Keratinocyte (primary cell): ENCODE measurements around the gene ACTL10. TPM values are rescaled to one million over a fixed set of nuclear protein-coding genes. Genes with fewer than 3 reads are reported as not detected.

Experiments used
- DNase-seq: peaks from one replicate; pipeline ENCODE4 v3.0.0-alpha.2; 2011; ENCODE audit warnings: low read depth, missing footprints, low spot score
- FAIRE-seq: peaks from 2 replicates; lab custom pipeline; 2011; peaks lifted over from hg19 to GRCh38; lab: Jason Lieb, UNC
- H2AFZ ChIP-seq: 2 replicates; pipeline ENCODE4 v1.6.0; 2012; ENCODE audit warnings: low read length, control low read depth, inconsistent platforms; ENCODE audit not compliant: control insufficient read depth
- H3K27ac ChIP-seq: 2 replicates; pipeline ENCODE4 v1.5.1; 2011; ENCODE audit warnings: low read length; ENCODE audit not compliant: control insufficient read depth, insufficient read depth
- H3K27me3 ChIP-seq: 3 replicates; pipeline ENCODE4 v1.6.0; 2011; ENCODE audit warnings: low read length; ENCODE audit not compliant: control insufficient read depth, insufficient read depth; ENCODE audit errors: extremely low read depth
- H3K36me3 ChIP-seq, 2 experiments: 2 replicates in 1 of 2; 3 replicates in 1 of 2; pipeline ENCODE4 v1.5.1; 2011; ENCODE audit warnings: low read length in 2 of 2, mild to moderate bottlenecking in 1 of 2; ENCODE audit not compliant: control insufficient read depth in 2 of 2, insufficient read depth in 2 of 2; ENCODE audit errors: extremely low read depth in 1 of 2
- H3K4me1 ChIP-seq: 3 replicates; pipeline ENCODE4 v1.5.1; 2011; ENCODE audit warnings: low read length; ENCODE audit not compliant: control insufficient read depth, insufficient read depth; ENCODE audit errors: extremely low read depth
- H3K4me2 ChIP-seq: 3 replicates; pipeline ENCODE4 v1.6.0; 2011; ENCODE audit warnings: low read depth, low read length; ENCODE audit not compliant: control insufficient read depth, insufficient read depth; ENCODE audit errors: extremely low read depth
- H3K4me3 ChIP-seq, 3 experiments: fragments of 200-600 bp in 1 of 3; sonication (generic) in 1 of 3; 2 replicates in 2 of 3; 3 replicates in 1 of 3; pipeline ENCODE4 v1.5.1; 2011 to 2016; ENCODE audit warnings: low read length in 3 of 3, mild to moderate bottlenecking in 3 of 3, control low read depth in 2 of 3, inconsistent platforms in 1 of 3, low read depth in 1 of 3, mixed read lengths in 1 of 3, mixed run types in 1 of 3, moderate library complexity in 1 of 3; ENCODE audit not compliant: control insufficient read depth in 2 of 3, insufficient read depth in 2 of 3; ENCODE audit errors: extremely low read depth in 1 of 3
- H3K79me2 ChIP-seq: 2 replicates; pipeline ENCODE4 v1.6.0; 2012; ENCODE audit warnings: low read length; ENCODE audit not compliant: control insufficient read depth, insufficient read depth
- H3K9ac ChIP-seq: 3 replicates; pipeline ENCODE4 v1.6.0; 2011; ENCODE audit warnings: low read length; ENCODE audit not compliant: control insufficient read depth, insufficient read depth; ENCODE audit errors: extremely low read depth
- H3K9me1 ChIP-seq: 3 replicates; pipeline ENCODE4 v1.6.0; 2011; ENCODE audit warnings: low read length; ENCODE audit not compliant: control insufficient read depth, insufficient read depth; ENCODE audit errors: extremely low read depth
- H3K9me3 ChIP-seq: 2 replicates; pipeline ENCODE4 v1.5.1; 2012; ENCODE audit warnings: low read depth, low read length; ENCODE audit not compliant: control insufficient read depth
- H4K20me1 ChIP-seq: 3 replicates; pipeline ENCODE4 v1.6.0; 2011; ENCODE audit warnings: low read length; ENCODE audit not compliant: control insufficient read depth, insufficient read depth; ENCODE audit errors: extremely low read depth
- EZH2 ChIP-seq: IDR thresholded peaks from one replicate; pipeline ENCODE4 v1.6.1; 2012; ENCODE audit warnings: inconsistent platforms, mild to moderate bottlenecking, low read length, moderate library complexity
- dilution Hi-C: fragments of 300-500 bp; cut with MboI; formaldehyde crosslinking; loops from one replicate; pipeline ENCODE4 v1.7.0; 2020; ENCODE audit warnings: low sequenced_read_pairs; ENCODE audit not compliant: extremely low pct_ligation_motif_present
- polyA plus RNA-seq, 5 experiments: library from polyadenylated mRNA; depleted of rRNA in 3 of 5; stranded (reverse) in 3 of 5; stranded (forward) in 1 of 5; unstranded in 1 of 5; fragments of >200 nt; gene quantifications; 1 replicate in 1 of 5; 2 replicates in 3 of 5; 3 replicates in 1 of 5; pipeline versions ENCODE4 v1.2.1 to v1.2.3, GENCODE V29; 2011 to 2012; ENCODE audit warnings: missing spikeins in 2 of 5, low read depth in 1 of 5, low replicate concordance in 1 of 5
- TF ChIP-seq, protein P1 (sequence below), 3 experiments: IDR thresholded peaks in 1 of 3; conservative IDR thresholded peaks in 1 of 3; optimal IDR thresholded peaks in 1 of 3; 2 replicates in 2 of 3; 3 replicates in 1 of 3; pipeline versions ENCODE3 to v1.5.1; 2011; ENCODE audit warnings: low read length in 3 of 3, mild to moderate bottlenecking in 3 of 3, moderate library complexity in 2 of 3, control low read depth in 1 of 3, inconsistent platforms in 1 of 3; ENCODE audit not compliant: insufficient read depth in 2 of 3; ENCODE audit errors: extremely low read depth in 1 of 3

ACTL10 gene
- polyA plus RNA-seq, 1 donor (not counting 4 experiments of a cell fraction or from before 2014, with no cell fraction given), result 0.28 TPM

DNA sequence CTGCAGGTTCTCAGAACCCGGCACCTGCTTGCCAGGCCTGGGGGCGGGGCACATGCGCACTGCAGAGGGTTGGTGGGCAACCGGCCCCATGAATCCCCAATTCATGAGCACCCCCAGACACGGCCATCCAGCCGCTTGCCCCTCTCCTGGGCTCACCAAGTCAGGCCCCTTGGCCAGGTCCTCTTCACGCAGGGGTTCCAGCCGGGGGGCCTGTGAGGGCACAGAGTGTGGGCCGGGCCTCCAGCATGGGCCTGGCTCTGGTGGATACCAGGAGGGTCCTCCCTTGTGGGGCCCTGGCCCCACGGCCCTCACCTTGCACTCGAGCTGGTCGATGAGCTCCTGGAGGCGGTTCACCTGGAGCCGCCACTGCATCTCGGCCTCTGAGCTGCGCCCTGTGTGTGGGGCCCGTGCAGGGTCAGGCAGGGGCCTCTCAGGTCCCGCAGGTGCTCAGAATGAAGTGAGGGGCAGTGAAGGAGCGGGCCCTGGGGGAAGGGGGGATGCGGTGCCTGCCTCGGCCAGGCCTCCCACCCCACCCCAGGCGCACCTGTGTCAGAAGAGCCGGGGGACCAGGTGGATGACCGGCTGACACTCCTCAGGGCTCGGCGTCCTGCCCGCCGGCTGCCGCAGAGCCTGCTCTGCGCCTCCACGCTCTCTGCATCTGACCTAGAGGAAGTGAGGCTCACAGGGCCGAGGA is 7.3 kb upstream of the ACTL10 start:
- dilution Hi-C loops, result no loop called here
- no peaks in the 10 kb centered on the region for H3K27me3 ChIP-seq
- no peak overlapping the region for H3K27ac ChIP-seq
- H3K9me1 ChIP-seq, result no peaks in the 10 kb centered on the region
- DNase-seq, result no peak
- H3K9ac ChIP-seq, result no peak overlapping the region
- H3K9me3 ChIP-seq, result no peaks in the 10 kb centered on the region
- no peaks in the 10 kb centered on the region for H3K79me2 ChIP-seq
- H3K36me3 ChIP-seq, result no peaks in the 10 kb centered on the region
- peaks cover 13% of the 10 kb centered on the region for H3K4me1 ChIP-seq
- FAIRE-seq, result no peak
- H2AFZ ChIP-seq, result no peak overlapping the region
- no peaks in the 10 kb centered on the region for H4K20me1 ChIP-seq
- no peak overlapping the region for H3K4me3 ChIP-seq
- no peak overlapping the region for H3K4me2 ChIP-seq
- TF ChIP-seq EZH2, result no peak
- TF ChIP-seq, protein P1, sequence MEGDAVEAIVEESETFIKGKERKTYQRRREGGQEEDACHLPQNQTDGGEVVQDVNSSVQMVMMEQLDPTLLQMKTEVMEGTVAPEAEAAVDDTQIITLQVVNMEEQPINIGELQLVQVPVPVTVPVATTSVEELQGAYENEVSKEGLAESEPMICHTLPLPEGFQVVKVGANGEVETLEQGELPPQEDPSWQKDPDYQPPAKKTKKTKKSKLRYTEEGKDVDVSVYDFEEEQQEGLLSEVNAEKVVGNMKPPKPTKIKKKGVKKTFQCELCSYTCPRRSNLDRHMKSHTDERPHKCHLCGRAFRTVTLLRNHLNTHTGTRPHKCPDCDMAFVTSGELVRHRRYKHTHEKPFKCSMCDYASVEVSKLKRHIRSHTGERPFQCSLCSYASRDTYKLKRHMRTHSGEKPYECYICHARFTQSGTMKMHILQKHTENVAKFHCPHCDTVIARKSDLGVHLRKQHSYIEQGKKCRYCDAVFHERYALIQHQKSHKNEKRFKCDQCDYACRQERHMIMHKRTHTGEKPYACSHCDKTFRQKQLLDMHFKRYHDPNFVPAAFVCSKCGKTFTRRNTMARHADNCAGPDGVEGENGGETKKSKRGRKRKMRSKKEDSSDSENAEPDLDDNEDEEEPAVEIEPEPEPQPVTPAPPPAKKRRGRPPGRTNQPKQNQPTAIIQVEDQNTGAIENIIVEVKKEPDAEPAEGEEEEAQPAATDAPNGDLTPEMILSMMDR (optimal IDR thresholded peaks at IDR 0.05 in 1 of 3, IDR thresholded peaks at IDR 0.05 in 1 of 3, conservative IDR thresholded peaks at IDR 0.05 in 1 of 3; ENCODE audit: extremely low read depth in 1 of 3, insufficient read depth in 2 of 3, low read length in 3 of 3), result no peak

- TF ChIP-seq, protein P1 (optimal IDR thresholded peaks at IDR 0.05 in 1 of 3, IDR thresholded peaks at IDR 0.05 in 1 of 3, conservative IDR thresholded peaks at IDR 0.05 in 1 of 3; ENCODE audit: extremely low read depth in 1 of 3, insufficient read depth in 2 of 3, low read length in 3 of 3), result no peak
- TF ChIP-seq EZH2, result no peak
- dilution Hi-C loops, result no loop called here
- DNase-seq, result no peak
- no peak overlapping the region for H3K4me2 ChIP-seq
- H3K27ac ChIP-seq, result no peak overlapping the region
- FAIRE-seq, result no peak
- no peaks in the 10 kb centered on the region for H3K9me1 ChIP-seq
- no peaks in the 10 kb centered on the region for H3K27me3 ChIP-seq
- H3K9ac ChIP-seq, result no peak overlapping the region
- H3K4me1 ChIP-seq, result peaks cover 13% of the 10 kb centered on the region
- no peak overlapping the region for H2AFZ ChIP-seq
- H3K9me3 ChIP-seq, result no peaks in the 10 kb centered on the region
- no peaks in the 10 kb centered on the region for H3K79me2 ChIP-seq
- no peaks in the 10 kb centered on the region for H3K36me3 ChIP-seq
- H4K20me1 ChIP-seq, result no peaks in the 10 kb centered on the region
- no peak overlapping the region for H3K4me3 ChIP-seq
Observed at GRCh38 chr20:33660035-33660684, 6.6 kb upstream of the ACTL10 start.
